ENCODE data around the gene NAGS.
"Not testable (repeated sequence)": the region's sequence is repeated elsewhere in the genome, so short reads cannot be mapped to it uniquely, and the experiment has no call there.

Gene NAGS

GRCh38 chr17:44004077-44004760 is at the start of gene NAGS:
TSS of gene NAGS (plus strand) at chr17:44004622. CDS start at chr17:44004664, 42 bp downstream.
- no peak for DNase-seq (ENCODE audit: low spot score)

GRCh38 chr17:43956222-43956621 is 48.2 kb upstream of the NAGS start:
- DNase-seq (ENCODE audit: low spot score) = no peak

GRCh38 chr17:43958748-43959352 is 45.6 kb upstream of the NAGS start:
- no peak for DNase-seq (ENCODE audit: low spot score)

- DNase-seq (ENCODE audit: low spot score) = not testable (repeated sequence)
Measured at GRCh38 chr17:43961292-43961691, 43.1 kb upstream of the NAGS start.

GRCh38 chr17:43961954-43962353 is 42.5 kb upstream of the NAGS start:
- no peak for DNase-seq (ENCODE audit: low spot score)

GRCh38 chr17:43962479-43962878 is 41.9 kb upstream of the NAGS start:
- DNase-seq (ENCODE audit: low spot score) = no peak

GRCh38 chr17:43966276-43966675 is 38.1 kb upstream of the NAGS start:
- no peak for DNase-seq (ENCODE audit: low spot score)

- DNase-seq (ENCODE audit: low spot score) = no peak
Measured at GRCh38 chr17:43967251-43967875, 37.1 kb upstream of the NAGS start.

- no peak for DNase-seq (ENCODE audit: low spot score)
Measured at GRCh38 chr17:43970366-43970765, 34.1 kb upstream of the NAGS start.

GRCh38 chr17:43971436-43971835 is 33.0 kb upstream of the NAGS start:
- not testable (repeated sequence) for DNase-seq (ENCODE audit: low spot score)

- not testable (repeated sequence) for DNase-seq (ENCODE audit: low spot score)
Measured at GRCh38 chr17:43972444-43973212, 31.8 kb upstream of the NAGS start.

GRCh38 chr17:43974382-43975266 is 29.8 kb upstream of the NAGS start:
- DNase-seq (ENCODE audit: low spot score) = no peak

GRCh38 chr17:43975898-43976297 is 28.5 kb upstream of the NAGS start:
- DNase-seq (ENCODE audit: low spot score) = no peak

- no peak for DNase-seq (ENCODE audit: low spot score)
Measured at GRCh38 chr17:43976963-43977837, 27.2 kb upstream of the NAGS start.

GRCh38 chr17:43978078-43978477 is 26.3 kb upstream of the NAGS start:
- DNase-seq (ENCODE audit: low spot score) = no peak

GRCh38 chr17:43979011-43979410 is 25.4 kb upstream of the NAGS start:
- no peak for DNase-seq (ENCODE audit: low spot score)

- DNase-seq (ENCODE audit: low spot score) = no peak
Measured at GRCh38 chr17:43979671-43980070, 24.8 kb upstream of the NAGS start.

- no peak for DNase-seq (ENCODE audit: low spot score)
Measured at GRCh38 chr17:43982171-43982570, 22.3 kb upstream of the NAGS start.

GRCh38 chr17:43983196-43983514 is 21.3 kb upstream of the NAGS start:
- DNase-seq (ENCODE audit: low spot score) = no peak

- DNase-seq (ENCODE audit: low spot score) = no peak
Measured at GRCh38 chr17:43983515-43984411, 20.7 kb upstream of the NAGS start.
